H1 (cell line): ENCODE results near the gene CACNA1C. TPM values are rescaled to one million over a fixed set of nuclear protein-coding genes. Genes with fewer than 3 reads are reported as not detected.

Experiments
- EP300 ChIP-seq, 2 experiments: IDR thresholded peaks; 1 replicate in 1 of 2; 2 replicates in 1 of 2; pipeline ENCODE4 v1.6.1; 2011 to 2012; ENCODE audit warnings: low read depth in 2 of 2, low read length in 2 of 2, mild to moderate bottlenecking in 2 of 2, borderline replicate concordance in 1 of 2, inconsistent platforms in 1 of 2, moderate library complexity in 1 of 2
- RBBP5 ChIP-seq: IDR thresholded peaks from 2 replicates; pipeline ENCODE4 v1.7.1; 2012; ENCODE audit warnings: low read depth, mild to moderate bottlenecking, inconsistent platforms, low read length, moderate library complexity, borderline replicate concordance
- polyA plus RNA-seq, 7 experiments: library from polyadenylated mRNA; depleted of rRNA in 3 of 7; stranded (reverse) in 5 of 7; unstranded in 2 of 7; fragments of >200 nt in 5 of 7; fragments of 200-250 nt in 2 of 7; gene quantifications; 1 replicate in 5 of 7; 2 replicates in 1 of 7; 4 replicates in 1 of 7; pipeline versions ENCODE4 v1.2.1 to v1.2.3, GENCODE V29; 2011 to 2013; ENCODE audit warnings: missing spikeins in 2 of 7, mixed read lengths in 2 of 7
- total RNA-seq: library from RNA; stranded (reverse); fragmentation: NEBNext Ultra II Directional; extraction: Animal tissue kit (Norgen Biotek cat#: 25700); gene quantifications from 2 replicates; pipeline ENCODE4 v1.2.1, GENCODE V29; 2021

Gene CACNA1C
- total and polyA plus RNA-seq, 2 of the 8 experiments (the other 6 are each of a cell fraction or from before 2014, with no cell fraction given) = 1.3 TPM

DNA sequence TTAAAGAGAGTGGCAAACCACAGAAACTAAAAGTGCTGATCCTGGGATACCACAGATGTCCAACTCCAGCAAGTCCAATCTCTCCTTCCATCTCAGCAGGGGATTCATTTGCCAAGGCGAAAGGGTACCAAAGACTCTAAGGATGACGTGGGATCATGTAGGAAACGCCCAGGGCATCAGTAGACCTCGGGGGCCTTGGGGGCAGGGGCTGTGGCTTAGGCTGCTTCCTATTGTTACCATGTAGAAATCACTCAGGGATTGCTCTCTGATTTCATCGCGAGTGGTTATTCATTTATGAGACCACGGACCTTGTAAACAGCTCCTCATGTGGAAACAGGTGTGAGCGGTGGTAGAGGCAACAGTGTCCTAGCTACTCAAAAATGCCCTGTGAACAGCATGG is 592.7 kb downstream of the CACNA1C start (continued):
- TF ChIP-seq EP300 (IDR thresholded peaks at IDR 0.05; ENCODE audit: borderline replicate concordance in 1 of 2, low read depth in 2 of 2, low read length in 2 of 2) (no peak), RBBP5 (no peak)
- TF ChIP-seq, all 59 proteins: peak for 0
